ENCODE results near the gene GNAO1. TPM values are rescaled to one million over a fixed set of nuclear protein-coding genes. Genes with fewer than 3 reads are reported as not detected.

Gene GNAO1
- total RNA-seq, result 1 to 10 TPM in 1 of 4 donors, under 1 TPM in 3; 0.50 to 1.5 (median 0.66) TPM

DNA sequence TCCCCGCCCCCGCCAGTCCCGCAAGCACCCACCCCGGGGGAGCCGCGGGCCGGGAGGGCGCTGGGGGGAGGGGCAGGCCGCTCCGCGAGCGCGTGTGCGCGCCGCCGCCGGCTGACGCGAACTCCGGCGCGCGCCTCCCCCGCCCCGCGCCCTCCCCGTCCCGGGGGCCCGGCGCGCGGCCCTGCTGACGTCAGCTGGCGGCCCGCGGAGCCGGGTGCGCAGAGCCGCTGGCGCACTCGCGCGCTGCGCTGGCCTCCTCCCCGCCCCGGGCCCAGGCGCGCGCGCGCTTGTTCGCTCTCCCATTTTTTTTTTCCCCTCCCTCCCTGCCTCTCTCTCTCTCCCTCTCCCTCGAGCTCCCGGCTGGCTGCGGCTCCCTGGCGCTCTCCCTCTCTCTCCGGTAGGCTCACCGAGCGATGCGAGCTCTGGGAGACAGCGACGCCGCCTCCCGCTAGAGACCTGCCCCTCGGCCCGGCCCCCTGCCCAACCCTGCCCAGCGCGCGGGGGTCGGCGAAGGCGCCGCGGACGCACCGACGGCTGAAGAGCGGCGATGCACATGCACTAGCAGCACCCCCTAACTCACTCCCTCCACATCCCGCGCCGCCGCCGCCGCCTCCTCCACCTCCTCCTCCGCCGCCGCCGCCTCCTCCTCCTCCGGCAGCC is at the start of gene GNAO1:
GNAO1 (plus strand) TSS at position 334 of the 660 bp plus-strand sequence. CDS start 747 bp downstream, outside the sequence.
- WGBS, 2 donors, result 1% methylated on average over 28 to 33 of the region's 91 CpGs
- TF ChIP-seq CTCF (IDR thresholded peaks at IDR 0.05) (no peak), POLR2A (IDR thresholded peaks at IDR 0.05) (no peak)
- DNase-seq, result no peak
- Histone ChIP-seq H3K27ac (peak within 1 kb of the TSS; percentile 64 to 87 (median 84)), H3K9me3 (no peaks in the 10 kb centered on the region), H3K4me1 (peaks cover 16 to 49% (median 22%) of the 10 kb centered on the region in 3 donors), H3K36me3 (no peaks in the 10 kb centered on the region), H3K4me3 (peak within 1 kb of the TSS; percentile 45 to 77 (median 62)), H3K27me3 (peaks cover 0 to 97% (median 8%) of the 10 kb centered on the region in 4 donors)
- intact Hi-C loops (cut with DNase I), result no loop called here

DNA sequence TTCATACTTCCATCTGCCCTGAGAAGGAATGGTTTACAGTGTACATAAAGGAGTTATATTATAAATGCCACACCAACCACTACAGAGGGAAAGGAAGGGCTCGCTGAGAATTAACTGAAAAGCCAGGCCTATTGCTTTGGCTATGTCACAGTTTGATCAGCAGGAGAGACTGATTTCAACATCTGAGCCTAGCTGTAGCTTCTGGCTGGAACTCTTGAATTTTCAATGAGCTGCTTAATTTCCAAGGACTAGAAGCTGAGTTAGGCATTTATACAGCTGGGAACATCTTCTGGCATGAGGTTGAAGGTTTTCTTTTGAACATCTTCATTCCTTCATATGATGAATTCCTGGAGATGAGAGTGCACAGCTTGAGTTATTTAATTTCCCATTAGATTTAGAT is 47.6 kb upstream of the GNAO1 start:
- H3K4me3 ChIP-seq, result no peak overlapping the region
- TF ChIP-seq POLR2A (IDR thresholded peaks at IDR 0.05) (no peak), CTCF (IDR thresholded peaks at IDR 0.05) (no peak)
- no peak overlapping the region for H3K27ac ChIP-seq
- H3K36me3 ChIP-seq, result no peaks in the 10 kb centered on the region
- 30 to 89% methylated on average over 1 of the region's 1 CpG for WGBS, 2 donors
- H3K27me3 ChIP-seq, result peaks cover 0 to 5% (median 0%) of the 10 kb centered on the region in 4 donors
- no peak for DNase-seq
- no peaks in the 10 kb centered on the region for H3K4me1 ChIP-seq
- no peaks in the 10 kb centered on the region for H3K9me3 ChIP-seq
- intact Hi-C loops (cut with DNase I), result no loop called here

DNA sequence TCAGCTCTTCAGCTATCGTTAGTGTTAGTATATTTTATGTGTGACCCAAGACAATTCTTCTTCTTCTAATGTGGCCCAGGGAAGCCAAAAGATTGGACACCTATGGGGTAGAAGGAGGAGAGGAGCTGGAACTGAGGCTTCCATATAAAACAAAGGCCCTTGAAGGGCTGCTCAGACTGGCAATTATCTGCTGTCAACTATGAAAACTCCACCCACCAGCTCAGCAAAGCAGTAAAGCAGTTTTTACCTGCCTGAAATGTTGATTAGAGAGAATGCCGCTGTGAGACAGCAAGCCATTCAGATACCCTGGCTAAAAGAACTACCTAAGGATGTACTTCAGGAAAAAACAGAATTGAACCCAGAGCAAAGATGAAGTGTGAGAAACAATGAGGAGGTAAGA is 45.9 kb upstream of the GNAO1 start:
- intact Hi-C loops (cut with DNase I), result no loop called here
- H3K27ac ChIP-seq, result no peak overlapping the region
- 56 to 66% methylated on average over 1 to 2 of the region's 2 CpGs for WGBS, 2 donors
- H3K36me3 ChIP-seq, result no peaks in the 10 kb centered on the region
- H3K9me3 ChIP-seq, result no peaks in the 10 kb centered on the region
- H3K4me1 ChIP-seq, result no peaks in the 10 kb centered on the region
- TF ChIP-seq CTCF (IDR thresholded peaks at IDR 0.05), result no peak
- no peak for TF ChIP-seq POLR2A (IDR thresholded peaks at IDR 0.05)
- no peak for DNase-seq
- H3K27me3 ChIP-seq, result peaks cover 0 to 5% (median 0%) of the 10 kb centered on the region in 4 donors
- no peak overlapping the region for H3K4me3 ChIP-seq

DNA sequence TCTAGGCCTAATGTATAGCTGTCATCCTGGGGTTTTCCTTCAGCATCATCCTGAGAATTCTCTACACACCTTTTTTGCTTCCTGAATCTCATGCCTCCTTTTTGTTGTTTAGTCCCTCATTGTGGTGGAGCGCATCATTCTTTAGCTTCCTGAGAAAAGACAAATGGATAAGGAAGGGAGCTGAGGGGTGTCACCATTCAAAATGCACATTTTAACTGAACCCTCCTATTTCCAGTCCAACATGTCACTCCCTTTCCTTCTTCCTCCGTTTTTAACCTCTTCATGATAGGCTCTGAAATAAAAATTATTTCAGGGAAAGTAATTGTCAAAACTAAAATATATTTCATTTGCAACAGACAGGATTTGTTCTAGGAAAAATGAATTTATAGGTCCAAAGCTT is 39.7 kb upstream of the GNAO1 start:
- TF ChIP-seq POLR2A (IDR thresholded peaks at IDR 0.05) (no peak), CTCF (IDR thresholded peaks at IDR 0.05) (no peak)
- H3K4me1 ChIP-seq, result no peaks in the 10 kb centered on the region
- H3K27ac ChIP-seq, result no peak overlapping the region
- no peaks in the 10 kb centered on the region for H3K9me3 ChIP-seq
- intact Hi-C loops (cut with DNase I), result no loop called here
- DNase-seq, result no peak
- 77% methylated on average over 2 of the region's 2 CpGs for WGBS, 2 donors
- no peaks in the 10 kb centered on the region for H3K36me3 ChIP-seq
- H3K27me3 ChIP-seq, result peaks cover 0 to 5% (median 0%) of the 10 kb centered on the region in 4 donors
- H3K4me3 ChIP-seq, result no peak overlapping the region

DNA sequence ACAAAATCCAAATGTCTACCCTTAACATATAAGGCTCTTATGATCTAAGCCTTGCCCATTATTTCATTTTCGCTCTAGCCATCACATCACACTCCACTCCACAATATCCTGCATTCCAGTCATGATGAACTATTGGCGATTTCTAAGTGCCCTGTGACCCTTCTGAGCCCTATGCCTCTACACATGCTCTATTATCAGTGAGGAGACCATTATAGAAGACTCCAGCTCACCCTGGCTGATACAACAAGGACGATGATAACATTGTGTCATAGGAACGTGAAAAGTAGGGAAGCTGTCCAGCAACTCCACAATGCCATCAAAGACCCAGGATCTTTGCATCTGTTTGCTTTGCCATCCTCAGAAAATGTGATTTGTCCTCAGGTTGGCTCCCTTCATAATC is 29.6 kb upstream of the GNAO1 start:
- no peaks in the 10 kb centered on the region for H3K27me3 ChIP-seq
- no peak overlapping the region for H3K27ac ChIP-seq
- intact Hi-C loops (cut with DNase I), result no loop called here
- H3K36me3 ChIP-seq, result no peaks in the 10 kb centered on the region
- WGBS, 2 donors, result 49 to 55% methylated on average over 4 of the region's 4 CpGs
- no peaks in the 10 kb centered on the region for H3K9me3 ChIP-seq
- H3K4me3 ChIP-seq, result no peak overlapping the region
- no peaks in the 10 kb centered on the region for H3K4me1 ChIP-seq
- DNase-seq, result no peak
- TF ChIP-seq POLR2A (IDR thresholded peaks at IDR 0.05) (no peak), CTCF (IDR thresholded peaks at IDR 0.05) (no peak)

Measured in esophagus squamous epithelium (tissue), 5 donors.